Caki2 (cell line): ENCODE results near the gene SSBP3. TPM values are rescaled to one million over a fixed set of nuclear protein-coding genes. Genes with fewer than 3 reads are reported as not detected.
"Not testable (repeated sequence)": the region's sequence is repeated elsewhere in the genome, so short reads cannot be mapped to it uniquely, and the experiment has no call there.

ENCODE experiments used
- DNase-seq: peaks from one replicate; pipeline ENCODE4 v3.0.0-alpha.2; 2015; ENCODE audit warnings: low read depth
- in situ Hi-C: cut with HindIII; loops from 2 replicates; pipeline ENCODE4 v1.10.0; 2016; ENCODE audit warnings: low sequenced_read_pairs, low pct_unique_long_range_greater_than_20kb, mixed read lengths
- total RNA-seq: library from RNA; depleted of rRNA; stranded (reverse); fragments of >200 nt; shearing (Covaris generic); gene quantifications from 2 replicates; pipeline ENCODE4 v1.2.3, GENCODE V29; 2014; ENCODE audit warnings: low replicate concordance

Gene SSBP3
- total RNA-seq, 1 experiment from 2014 or later = 14.4 TPM

DNA sequence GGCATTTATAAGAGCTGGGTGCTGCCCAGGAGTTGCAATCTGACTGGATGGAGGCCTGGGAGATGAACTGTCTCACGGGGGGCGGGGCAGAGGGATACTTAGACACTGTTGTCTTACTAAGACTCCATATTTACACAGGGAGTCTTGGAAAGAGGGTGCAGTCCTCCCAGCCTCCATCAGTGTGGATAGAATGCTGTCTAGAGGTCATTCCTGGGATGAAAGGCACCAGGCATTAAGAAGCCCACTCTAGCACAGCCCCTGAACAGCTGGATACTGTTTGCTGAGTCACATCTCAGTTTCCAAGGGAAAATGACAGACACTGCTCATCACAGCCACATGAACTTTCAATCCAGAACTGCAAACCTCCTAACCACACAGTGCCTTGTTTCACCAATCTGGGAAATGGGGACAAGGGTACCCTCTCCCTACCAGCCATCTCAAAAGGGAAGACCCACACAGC lies 43.3 kb downstream of the SSBP3 start:
- DNase-seq = no peak
- in situ Hi-C loops = no loop called here

- in situ Hi-C loops = no loop called here
- no peak for DNase-seq
Measured at GRCh38 chr1:54361342-54361741, 44.9 kb downstream of the SSBP3 start.

- in situ Hi-C loops = no loop called here
- no peak for DNase-seq
Measured at GRCh38 chr1:54360165-54361005, 45.8 kb downstream of the SSBP3 start.

GRCh38 chr1:54359393-54360162 lies 46.6 kb downstream of the SSBP3 start:
- DNase-seq = no peak
- in situ Hi-C loops = no loop called here

GRCh38 chr1:54358503-54359168 lies 47.6 kb downstream of the SSBP3 start:
- DNase-seq = no peak
- in situ Hi-C loops = no loop called here

DNA sequence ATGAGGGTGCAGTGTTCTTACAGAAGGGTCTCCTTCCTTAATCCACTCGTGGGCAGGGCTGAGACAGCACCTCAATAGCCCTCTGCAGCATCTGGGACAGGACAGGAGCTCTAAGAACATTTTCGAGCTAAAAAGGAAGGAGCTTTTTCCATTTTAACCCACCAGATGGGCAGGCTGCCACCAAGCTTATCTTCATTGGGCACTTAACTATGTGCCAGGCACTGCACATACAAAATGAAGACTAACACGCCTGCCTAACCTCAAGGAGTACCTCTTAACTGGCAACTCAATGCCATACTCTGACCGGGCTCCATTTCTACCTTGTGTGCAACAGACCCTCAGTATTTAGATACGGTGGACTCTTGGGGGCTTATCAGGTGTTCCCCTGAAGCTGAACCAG lies 48.2 kb downstream of the SSBP3 start:
- in situ Hi-C loops = no loop called here
- DNase-seq = no peak

- in situ Hi-C loops = no loop called here
Measured at GRCh38 chr1:54356680-54357147, 49.5 kb downstream of the SSBP3 start.

DNA sequence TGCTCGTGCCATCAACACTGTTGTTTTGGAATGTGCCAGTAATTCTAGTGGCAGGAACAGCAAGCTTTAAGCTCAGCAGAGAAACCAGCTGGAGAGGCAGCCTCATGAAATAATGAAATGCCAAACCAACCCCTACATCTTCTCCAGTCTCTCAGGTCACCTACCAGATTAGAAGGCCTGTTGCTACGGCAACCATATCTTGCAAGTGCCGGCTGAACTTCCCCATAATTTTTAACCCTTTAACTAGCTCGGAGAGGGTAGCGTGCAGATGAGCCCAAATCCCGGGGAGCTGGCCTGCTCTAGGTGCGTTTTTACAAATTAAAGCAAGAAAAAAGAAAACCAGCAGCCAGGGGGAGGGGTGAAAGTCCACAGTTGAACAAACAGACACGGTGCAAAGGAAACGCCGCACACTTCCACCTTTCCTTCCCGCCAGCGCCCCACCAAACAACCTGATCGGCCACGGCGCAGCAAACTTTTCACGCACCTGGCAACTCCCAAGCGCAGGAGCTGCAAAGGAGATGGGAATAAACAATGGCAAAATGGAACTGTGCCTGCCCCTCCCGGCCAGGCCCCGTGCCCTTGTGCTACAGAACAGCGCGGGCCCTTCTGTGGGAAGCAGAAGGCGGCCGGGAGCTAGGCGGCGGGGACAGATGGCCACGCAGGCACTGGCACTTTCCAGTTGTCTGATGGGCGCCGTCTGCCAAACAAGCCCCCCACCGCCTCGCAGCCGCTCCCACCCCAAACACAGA lies 50.1 kb downstream of the SSBP3 start:
- no peak for DNase-seq
- in situ Hi-C loops = no loop called here

More at GRCh38 chr1:54356680-54357147, 49.5 kb downstream of the SSBP3 start:
- DNase-seq = no peak

DNA sequence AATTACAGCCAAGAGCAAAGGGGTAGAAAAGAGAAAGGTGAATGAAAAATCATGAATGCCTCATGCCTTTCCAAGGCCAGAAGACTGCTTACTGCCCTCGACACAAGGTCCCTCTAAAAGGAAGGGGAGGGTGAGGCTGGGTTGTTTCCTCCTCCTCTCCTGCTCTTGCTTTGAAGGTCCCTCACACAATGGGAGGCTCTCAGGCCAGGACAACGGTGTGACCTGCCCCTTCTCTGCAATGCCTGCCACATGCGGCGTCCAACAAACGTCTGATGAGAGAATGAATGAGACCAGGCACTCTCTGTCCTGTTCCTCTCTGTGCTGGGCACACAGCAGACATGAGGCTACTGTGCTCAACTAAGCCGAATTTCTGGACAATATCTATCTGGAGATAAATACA lies 51.3 kb downstream of the SSBP3 start:
- DNase-seq = no peak
- in situ Hi-C loops = no loop called here

DNA sequence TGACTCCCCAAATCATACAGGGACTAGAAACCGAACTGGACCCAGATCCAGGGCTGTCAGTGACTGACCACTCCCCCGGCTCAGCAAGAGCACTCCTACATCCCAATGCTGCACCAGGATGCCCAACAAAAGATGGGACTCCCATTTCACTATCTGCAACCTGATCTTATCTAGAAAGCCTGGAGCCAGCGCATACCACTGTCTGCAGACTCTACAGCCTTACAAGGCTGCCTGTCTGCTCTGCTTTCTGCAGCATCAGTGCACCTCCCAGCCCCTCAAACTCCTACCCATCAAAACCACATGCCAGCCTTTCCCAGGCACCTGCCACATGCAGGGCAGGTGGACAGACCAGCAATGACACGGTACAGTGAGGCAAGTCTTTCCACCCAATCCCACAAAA lies 52.2 kb downstream of the SSBP3 start:
- in situ Hi-C loops = no loop called here
- no peak for DNase-seq

DNA sequence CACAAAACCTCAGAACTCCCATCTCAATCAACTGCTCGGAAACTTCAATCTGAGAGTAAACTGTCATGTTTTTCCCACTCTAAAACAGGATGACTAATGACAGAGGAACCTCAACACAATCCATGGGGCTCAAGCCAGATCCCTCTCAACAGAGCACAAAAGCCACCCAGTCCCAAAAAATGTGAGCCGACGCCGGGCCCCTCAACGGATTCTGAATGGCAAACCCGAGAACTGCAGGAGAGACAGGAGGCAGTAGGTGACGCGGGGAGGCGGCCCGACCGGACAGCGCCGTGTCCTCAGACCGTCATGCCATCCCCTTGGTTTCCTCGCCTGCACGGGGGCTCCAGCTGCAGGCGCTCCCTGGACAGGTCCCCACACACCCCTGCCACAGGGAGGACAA lies 53.4 kb downstream of the SSBP3 start:
- no peak for DNase-seq
- in situ Hi-C loops = no loop called here

GRCh38 chr1:54350360-54350759 lies 55.8 kb downstream of the SSBP3 start:
- in situ Hi-C loops = no loop called here
- no peak for DNase-seq

GRCh38 chr1:54348700-54349021 lies 57.5 kb downstream of the SSBP3 start:
- in situ Hi-C loops = no loop called here
- no peak for DNase-seq

DNA sequence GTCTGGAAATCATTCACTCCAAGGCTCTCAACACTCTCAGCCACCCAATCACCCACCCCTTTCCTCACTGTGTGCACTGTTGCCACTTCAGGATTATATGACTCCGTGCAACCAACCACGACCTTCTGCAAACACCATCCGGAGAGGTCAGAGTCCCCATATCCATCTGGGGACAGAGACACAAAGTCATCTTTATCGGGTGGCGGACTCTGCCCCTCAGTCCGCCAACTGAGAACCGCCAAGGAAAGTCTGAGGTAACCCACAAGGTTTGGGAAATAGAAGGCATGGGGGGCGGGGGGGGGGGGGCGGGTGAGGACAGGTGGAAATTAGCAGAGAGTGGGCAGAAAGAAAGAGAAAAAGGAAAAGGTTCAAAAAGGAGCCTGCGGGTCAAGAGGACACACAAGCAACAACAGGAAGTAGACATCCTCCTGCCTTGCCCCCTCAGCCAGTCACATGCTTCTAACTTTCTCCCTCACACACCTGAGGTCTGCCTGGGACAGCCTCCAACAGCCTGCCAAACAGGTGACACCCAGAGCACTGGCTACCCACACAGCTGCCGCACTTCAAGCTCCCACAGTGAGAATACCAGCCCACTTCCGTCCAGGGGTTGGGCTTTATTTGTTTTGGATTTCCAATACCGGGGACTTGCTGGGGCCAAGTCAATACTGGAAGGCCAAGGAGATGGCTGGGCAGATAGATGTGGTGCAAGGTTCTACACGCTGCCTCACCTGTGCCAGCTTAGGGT lies 58.1 kb downstream of the SSBP3 start:
- in situ Hi-C loops = no loop called here
- DNase-seq = peak; percentile 28

GRCh38 chr1:54347261-54347954 lies 58.8 kb downstream of the SSBP3 start:
- in situ Hi-C loops = no loop called here
- no peak for DNase-seq

- DNase-seq, in situ Hi-C loops: not testable (repeated sequence)
Measured at GRCh38 chr1:54345548-54345947, 60.6 kb downstream of the SSBP3 start.

GRCh38 chr1:54345116-54345515 lies 61.1 kb downstream of the SSBP3 start:
- DNase-seq = no peak
- in situ Hi-C loops = no loop called here
